ENCODE data around the gene PRKRA.
"Not testable (repeated sequence)": the region's sequence is repeated elsewhere in the genome, so short reads cannot be mapped to it uniquely, and the experiment has no call there.

PRKRA gene

DNA sequence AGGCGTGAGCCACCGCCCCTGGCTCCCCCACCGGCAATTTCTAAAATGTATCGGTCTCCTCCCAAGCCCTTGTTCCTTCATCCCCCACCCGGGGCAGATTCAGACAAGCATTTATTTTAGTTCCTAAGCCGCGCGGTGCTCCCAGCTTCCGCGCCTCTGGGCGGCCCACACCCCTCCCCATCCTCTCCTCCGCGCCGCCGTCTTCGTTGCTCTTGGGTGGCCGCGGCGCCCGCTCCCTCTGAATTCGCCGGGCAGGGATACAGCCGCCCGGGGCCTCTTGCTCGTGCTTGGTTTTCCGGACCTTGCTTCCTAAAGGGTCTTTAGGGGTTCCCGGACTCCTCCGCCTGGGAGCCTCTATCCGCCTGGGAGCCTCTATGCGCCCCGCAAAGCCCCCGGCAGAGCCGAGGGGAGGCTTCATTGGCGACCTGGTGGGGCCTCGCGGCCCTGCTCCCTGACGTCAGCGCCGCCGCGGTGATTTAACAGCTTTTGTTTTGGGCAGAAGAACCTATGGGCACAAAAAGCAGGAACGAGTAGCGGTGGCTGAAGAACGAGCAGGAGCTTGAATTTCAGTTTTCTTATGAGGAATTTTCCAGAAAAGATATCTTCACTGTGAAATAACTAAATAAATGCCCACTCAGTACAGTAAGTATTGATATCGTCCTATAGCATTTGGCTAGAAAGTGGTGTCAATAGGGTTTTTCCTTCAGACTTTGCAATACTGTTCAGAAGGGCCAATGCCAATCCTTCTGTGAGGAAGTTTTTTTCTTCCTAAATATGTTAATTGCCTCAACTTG is 37.3 kb downstream of the PRKRA start:
- peak; percentile 91 for DNase-seq

DNA sequence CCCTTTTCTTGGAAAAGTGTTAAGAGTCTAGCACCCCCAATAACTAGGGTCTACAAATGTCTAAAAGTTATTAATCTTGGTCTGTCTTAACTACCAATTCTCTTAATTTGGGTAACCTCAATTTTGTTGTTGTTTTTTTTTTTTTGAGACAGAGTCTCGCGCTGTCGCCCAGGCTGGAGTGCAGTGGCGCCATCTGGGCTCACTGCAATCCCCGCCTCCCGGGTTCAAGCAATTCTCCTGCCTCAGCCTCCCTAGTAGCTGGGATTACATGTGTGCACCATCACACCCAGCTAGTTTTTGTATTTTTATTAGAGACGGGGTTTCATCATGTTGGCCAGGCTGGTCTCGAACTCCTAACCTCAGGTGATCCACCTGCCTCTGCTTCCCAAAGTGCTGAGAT is 38.5 kb downstream of the PRKRA start:
- DNase-seq = not testable (repeated sequence)

DNA sequence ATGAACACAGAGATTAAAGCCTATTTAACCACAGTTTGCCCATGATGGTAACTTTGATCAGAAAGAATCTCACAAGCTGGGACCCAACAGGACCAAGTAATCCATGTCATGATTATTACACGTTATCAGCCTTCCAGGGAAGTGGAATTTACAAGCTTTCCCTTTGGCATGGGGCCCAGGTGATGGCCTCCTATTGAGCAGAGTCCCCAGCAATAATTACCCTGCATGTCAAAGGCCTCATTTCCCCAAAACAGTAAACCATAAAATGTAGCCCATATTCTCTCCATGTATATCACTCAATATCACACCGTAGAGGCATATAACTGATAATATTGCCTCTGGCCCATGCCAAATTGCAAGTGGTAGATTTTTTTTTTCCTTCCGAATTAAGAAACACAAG is 38.9 kb downstream of the PRKRA start:
- DNase-seq = no peak

DNA sequence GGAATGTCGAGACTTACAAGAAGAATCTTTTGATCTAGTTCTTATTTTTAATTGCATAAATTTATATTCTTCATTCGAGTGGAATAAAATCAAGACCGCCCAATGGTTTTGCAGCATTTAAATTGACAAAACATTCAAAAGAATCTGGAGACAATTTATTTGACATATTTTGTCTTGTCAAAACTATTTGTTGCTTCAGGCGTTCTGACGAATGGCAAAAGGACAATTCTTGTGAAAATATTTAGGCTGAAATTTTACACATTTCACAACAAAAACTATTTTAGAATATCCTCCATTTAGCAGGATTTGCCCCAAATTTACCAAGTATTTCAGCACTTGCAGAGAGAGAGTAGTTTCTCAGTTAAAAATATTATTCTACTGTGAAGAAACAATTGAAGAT is 41.7 kb downstream of the PRKRA start:
- no peak for DNase-seq

DNA sequence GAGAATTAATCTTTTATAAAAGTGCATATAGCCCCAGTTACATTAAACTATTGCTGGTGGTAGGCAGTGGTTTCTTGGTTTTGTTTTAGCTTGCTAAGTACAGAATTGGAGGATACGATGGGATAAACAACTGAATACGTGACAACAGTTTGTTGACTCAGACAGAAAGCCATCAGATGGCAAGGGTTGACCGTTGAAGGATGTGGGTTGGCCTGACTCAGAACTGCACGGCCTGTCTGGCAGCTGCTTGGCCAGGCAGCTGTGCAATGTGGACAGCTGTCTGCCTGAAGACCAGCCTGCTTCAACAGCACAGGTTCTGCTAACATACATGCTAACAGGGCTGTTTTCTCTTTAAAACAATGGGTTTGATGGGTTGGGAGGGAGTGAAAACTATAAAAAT is 46.6 kb downstream of the PRKRA start:
- DNase-seq = peak; percentile 96

DNA sequence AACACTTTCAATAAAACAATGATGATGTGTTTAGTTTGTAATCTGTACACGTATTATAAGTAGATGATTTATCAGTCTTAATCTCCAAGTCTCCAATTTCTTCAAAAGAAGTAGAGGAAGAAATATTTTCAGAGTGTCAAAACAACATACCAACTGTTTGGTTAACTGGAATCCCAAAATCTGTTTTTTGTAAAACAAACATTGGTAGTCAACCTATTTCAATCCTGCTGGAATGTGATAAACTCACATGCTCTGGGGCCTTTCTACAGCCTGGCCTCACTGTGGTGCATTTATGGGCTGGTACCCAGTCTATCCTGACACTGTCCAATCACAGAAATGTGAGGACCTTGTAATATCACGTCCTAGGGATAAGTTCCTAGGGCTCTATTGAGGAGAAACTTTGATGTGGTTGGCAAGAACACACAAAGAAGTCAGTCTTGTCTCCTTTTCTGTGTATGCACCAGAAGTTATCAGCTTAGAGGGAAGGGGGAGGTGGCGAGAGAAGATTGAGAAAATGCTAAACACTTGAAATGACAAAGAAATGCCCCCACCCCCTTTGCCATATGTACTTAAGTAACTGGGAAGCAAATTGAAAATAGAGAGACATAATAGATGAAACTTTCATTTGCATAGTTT is 47.2 kb downstream of the PRKRA start:
- DNase-seq = peak; percentile 83

DNA sequence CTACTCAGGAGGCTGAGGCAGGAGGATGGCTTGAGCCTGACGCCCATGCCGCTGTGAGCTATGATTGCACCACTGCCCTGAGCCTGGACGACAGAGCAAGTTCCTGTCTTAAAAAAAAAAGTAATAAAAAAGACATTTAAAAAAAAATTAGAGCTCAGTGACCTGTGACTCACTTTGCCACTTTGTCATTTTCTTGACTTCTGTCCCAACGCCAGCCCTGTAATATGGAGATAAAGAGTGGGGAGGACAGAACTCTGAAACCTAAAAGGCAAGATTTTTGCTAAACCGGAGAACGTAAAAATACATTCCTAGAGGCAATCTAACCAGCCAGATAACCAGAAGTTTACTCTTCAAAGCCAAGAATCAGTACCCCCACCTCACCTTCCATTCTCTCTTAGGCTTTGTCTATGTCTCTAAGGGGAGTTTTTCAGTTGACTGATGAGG is 49.0 kb downstream of the PRKRA start:
- no peak for DNase-seq

DNA sequence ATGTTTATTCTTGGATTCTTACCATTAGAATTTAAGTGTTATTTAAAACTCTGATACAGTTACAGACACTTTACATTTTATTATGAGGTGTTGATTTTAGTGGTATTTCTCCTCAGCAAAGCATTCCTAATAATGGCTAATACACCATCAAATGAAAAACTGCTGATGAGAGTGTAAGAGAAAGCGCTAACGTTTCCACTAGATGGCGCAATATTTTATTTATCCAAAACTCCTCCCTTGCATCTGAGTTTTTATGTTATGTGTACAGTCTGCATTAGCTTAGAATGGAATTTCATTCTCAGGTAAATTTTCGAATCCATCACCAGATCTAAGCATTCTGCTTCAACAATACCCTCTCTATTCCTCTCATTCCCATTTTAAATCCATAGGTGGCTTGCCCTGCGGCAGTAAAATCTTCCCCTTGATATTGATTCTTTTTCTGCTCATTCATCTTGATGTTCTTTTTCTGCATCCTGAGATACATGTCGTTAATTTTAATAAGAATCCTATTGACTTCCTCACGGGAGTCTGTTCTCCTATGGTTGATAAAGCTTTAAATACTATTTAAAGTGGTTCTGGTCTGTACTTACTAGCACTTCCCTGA is 53.9 kb downstream of the PRKRA start:
- peak; percentile 67 for DNase-seq

DNA sequence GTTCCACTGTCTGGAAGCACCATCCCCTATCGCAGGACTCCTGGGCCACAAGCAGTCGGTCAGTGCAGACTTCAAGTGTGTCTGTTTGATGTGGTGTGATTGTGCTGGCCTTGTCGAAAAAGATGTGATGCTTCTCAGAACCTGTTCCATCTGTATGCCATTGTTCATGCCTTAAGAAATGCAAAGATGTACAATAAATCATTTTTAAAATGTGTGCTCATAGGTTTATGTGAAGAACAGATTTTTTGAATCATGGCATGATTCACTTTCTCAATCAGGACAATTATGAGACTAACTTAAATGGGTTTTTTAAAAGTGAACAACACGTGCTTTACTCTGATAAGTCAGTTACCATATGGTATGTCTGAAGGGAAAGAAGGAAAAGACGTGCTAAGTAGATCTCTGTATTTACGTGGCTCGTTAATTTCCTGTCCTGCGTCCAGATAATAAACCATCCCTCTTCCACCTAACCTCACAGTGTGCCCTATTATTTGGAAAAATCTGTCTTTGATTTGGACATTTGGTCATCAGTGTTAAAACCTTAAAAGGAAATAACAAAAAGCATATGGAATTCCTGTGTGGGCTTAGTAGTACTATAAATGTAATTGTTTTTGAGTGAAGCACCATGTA is 54.9 kb downstream of the PRKRA start:
- no peak for DNase-seq

DNA sequence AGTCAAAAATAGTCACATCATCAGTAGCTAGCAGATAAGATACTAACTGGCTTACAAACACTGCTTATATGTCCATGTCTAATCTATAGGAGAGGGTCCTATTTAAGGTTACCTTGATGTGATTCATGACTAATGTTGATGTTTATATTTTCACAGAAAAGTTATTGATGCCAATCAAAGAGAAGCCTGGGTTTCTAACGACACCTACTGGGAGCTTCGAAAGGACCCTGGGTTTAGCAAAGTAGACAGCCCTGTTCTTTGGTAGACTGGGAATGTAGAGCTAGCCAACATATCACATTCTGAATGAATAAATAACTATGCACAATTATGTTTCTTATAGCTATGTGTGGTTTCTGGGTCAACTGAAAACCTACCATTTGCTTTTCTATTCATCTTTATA is 55.7 kb downstream of the PRKRA start:
- DNase-seq = no peak

DNA sequence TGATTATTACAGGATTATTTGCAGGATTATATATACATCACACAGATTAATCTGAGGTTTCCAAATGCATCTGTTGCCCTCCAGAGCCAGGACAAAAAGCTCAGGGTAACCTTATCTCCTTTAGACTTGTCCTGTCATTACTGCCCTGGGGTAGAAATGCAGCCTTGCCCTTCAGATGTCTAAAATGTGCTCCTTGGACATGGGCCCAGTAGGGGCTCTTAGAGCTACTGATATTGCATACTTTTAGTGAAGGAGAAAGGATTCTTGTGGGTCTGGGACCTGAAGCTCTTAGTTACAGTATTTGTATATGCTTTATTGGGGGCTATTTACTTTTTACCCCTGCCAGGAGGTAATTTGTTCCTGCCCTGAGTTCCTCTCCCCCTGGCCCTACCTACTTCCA is 56.1 kb downstream of the PRKRA start:
- no peak for DNase-seq

DNA sequence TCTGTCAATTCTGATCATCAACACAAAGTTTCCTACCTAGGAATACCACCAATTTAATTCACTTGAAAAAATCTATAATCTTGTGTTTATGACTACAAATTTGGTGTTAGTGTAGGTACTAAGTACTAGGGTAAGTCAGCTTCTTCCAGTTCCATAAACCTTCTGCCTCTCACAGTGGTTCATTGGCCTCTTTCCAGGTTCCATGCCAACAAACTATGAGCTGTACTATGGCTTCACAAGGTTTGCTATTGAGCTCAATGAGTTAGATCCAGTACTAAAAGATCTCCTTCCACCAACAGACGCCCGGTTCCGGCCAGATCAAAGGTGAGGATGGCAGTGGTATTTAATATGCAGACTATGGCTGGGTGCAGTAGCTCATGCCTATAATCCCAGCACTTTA is 58.8 kb downstream of the PRKRA start:
- DNase-seq = no peak

DNA sequence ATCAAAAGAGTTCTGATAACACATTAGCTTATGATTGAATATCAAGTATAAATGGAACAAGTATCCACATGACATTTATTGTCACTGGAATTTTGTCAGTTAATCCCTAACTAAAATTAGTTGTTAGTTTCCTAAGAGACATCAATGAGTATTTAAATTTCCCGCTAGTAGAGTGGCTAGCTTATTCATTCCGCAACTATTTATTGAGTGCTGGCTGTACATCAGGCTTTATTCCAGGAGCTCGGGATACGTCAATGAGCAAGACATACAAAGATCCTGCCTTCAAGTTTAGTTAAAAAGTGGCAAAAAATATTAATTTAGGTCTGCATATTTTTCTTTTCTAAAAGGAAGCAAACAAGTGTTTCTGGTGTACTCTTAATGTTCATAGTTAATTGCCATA is 59.3 kb downstream of the PRKRA start:
- DNase-seq = no peak

DNA sequence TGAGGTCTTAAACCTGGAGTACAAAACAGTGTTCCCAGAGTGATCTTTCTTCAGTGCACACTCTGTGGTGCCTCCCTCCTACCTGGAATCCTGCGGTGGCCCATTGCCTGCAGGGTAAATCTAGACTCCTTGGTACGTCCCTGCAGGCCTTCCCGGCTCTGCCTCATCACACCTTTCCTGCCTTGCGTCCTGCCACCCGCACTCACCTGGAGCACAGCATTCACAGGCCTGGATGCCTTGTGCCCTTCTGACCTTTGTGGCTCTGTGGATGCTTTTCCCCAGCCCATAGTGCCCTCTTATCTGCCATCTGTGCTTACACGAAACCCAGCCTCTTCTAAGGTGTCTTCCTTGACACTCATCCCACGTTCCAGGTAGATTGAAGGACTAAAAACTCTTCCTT is 62.7 kb downstream of the PRKRA start:
- no peak for DNase-seq

DNA sequence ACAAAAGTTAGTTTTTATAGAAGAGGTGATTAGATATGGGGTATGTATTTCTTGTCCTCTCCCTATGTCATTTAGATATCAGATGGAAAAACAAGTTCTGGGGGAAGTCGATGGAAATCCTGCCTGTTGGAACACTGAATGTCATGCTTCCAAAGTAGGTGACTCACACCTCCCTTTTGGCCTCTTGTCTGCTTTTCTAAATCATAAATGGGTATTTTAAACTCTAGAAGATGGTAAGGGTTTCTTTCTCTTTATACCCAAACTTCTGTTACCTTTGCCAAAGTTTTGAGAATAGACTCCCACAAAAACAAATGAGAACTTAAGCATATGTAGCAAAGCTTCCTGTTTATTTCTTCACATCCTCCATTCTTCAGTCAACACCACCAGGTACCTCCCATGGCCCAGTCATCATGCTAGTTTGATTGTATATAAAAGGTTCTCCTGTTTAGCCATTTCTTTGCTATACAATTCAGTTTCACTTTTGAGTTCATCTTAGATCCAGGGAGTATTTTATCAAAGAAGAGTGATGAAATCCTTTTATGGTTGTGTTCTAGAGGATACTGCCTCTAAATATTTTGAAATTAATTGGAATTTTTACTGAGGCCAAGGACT is 63.9 kb downstream of the PRKRA start:
- DNase-seq = peak; percentile 20

DNA sequence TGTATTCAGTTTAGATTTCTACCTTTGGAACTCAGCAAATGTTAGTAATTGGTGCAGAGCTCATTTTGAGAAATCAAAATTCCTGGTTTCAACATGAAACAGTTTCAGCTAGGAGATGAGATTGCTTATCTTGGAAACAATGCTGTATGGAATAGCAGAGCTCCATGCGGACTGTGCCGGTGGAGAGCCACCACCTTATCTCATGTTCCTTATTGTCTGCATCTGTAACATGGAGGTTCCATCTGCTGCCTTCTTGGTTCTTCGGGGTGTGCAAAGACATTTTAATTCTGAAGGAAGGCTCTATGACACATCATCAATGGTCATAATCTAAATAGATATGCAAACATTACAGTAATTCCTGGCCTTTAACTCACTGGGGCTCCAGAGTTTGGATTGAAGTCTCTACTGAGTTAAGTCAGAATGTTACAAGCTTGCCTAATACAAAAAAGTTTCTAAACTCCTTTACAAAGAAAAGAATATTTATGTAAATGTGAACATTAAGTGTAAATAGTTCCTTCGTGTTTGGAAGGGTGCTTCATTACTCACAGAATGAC is 65.3 kb downstream of the PRKRA start:
- no peak for DNase-seq

DNA sequence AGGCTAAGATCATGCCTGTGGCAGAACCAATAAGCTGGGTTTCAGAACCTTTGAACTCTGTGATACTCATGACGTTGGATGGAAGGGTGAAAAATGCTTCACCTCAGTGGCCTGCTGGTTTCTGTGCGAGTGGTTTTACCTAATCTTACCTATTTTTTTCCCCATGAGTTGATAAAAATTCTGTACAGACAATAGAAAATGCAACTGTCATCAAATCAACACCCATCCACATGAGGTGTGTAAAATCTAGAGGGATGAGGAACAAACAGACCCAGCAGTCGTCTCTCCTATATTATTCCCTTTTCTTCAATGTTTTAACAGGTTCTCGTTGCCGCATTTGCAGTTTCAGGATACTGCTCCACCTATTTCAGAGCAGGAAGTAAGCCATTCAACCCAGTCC is 67.3 kb downstream of the PRKRA start:
- no peak for DNase-seq
